Cortex of kidney (tissue), 1 donor: Measurements from ENCODE around the gene FSTL3.
"Not testable (repeated sequence)": the region's sequence is repeated elsewhere in the genome, so short reads cannot be mapped to it uniquely, and the experiment has no call there.

ENCODE experiments used
- DNase-seq: peaks from one replicate; lab custom pipeline; 2025; lab: John Stamatoyannopoulos, UW

The FSTL3 gene

GRCh38 chr19:711254-711653, 35.1 kb downstream of the FSTL3 start:
- no peak for DNase-seq

- DNase-seq: no peak
Observed at GRCh38 chr19:715347-715746, 39.2 kb downstream of the FSTL3 start.

- DNase-seq: no peak
Observed at GRCh38 chr19:718251-718951, 42.2 kb downstream of the FSTL3 start.

- no peak for DNase-seq
Observed at GRCh38 chr19:718991-719512, 42.9 kb downstream of the FSTL3 start.

- DNase-seq: no peak
Observed at GRCh38 chr19:719636-720344, 43.6 kb downstream of the FSTL3 start.

- DNase-seq: no peak
Observed at GRCh38 chr19:720345-721160, 44.4 kb downstream of the FSTL3 start.

- DNase-seq: no peak
Observed at GRCh38 chr19:722553-723101, 46.4 kb downstream of the FSTL3 start.

GRCh38 chr19:723247-723646, 47.1 kb downstream of the FSTL3 start:
- DNase-seq: no peak

GRCh38 chr19:723714-724113, 47.5 kb downstream of the FSTL3 start:
- no peak for DNase-seq

GRCh38 chr19:725461-726089, 49.4 kb downstream of the FSTL3 start:
- DNase-seq: no peak

GRCh38 chr19:726993-727956, 51.1 kb downstream of the FSTL3 start:
- no peak for DNase-seq

GRCh38 chr19:728011-728410, 51.8 kb downstream of the FSTL3 start:
- no peak for DNase-seq

- not testable (repeated sequence) for DNase-seq
Observed at GRCh38 chr19:729564-729963, 53.4 kb downstream of the FSTL3 start.

GRCh38 chr19:729965-730668, 53.9 kb downstream of the FSTL3 start:
- DNase-seq: no peak

- DNase-seq: no peak
Observed at GRCh38 chr19:731000-731399, 54.8 kb downstream of the FSTL3 start.

- DNase-seq: no peak
Observed at GRCh38 chr19:732148-733069, 56.2 kb downstream of the FSTL3 start.
